ENCODE data around the gene PEX14.
"Not testable (repeated sequence)": the region's sequence is repeated elsewhere in the genome, so short reads cannot be mapped to it uniquely, and the experiment has no call there.

PEX14 gene

GRCh38 chr1:10451287-10451686 lies 23.5 kb upstream of the PEX14 start:
- no peak for DNase-seq

DNA sequence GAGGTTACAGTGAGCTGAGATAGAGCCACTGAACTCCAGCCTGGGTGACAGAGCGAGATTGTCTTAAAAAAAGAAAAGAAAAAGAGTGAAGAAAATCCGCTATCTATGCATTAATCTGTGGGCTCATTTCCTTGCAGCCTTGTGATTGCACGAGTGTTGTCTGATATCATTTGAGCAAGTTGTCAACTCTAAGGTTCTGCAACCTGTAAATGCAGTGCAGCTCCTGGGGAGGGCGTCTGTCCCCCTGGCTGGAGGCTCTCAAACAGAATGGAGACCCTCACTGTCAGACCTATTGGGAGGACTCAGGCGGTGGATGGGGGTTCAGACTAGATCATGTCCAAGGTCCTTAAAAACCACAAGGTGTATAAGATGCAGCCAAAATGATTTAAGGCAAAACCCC lies 18.7 kb upstream of the PEX14 start:
- no peak for DNase-seq

DNA sequence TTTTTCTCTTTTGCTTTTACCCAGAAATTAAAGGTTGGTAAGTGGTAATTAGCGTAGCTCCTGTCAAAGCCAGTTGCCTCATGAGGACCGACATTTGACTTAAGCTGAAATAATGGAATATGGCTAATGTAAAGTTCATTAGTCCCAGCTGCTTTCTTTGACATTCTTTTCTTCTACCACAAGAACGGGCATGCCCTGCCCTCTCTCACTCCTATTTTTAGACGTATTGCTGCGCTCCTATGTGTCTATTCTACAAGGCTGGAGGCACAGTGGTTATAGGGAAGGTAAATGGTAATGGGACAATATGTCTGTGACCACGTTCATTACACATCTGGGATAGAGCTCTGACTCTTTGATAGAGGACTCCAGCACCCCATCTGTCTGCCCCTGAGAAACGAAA lies 18.1 kb upstream of the PEX14 start:
- no peak for DNase-seq

GRCh38 chr1:10457462-10457861 lies 17.3 kb upstream of the PEX14 start:
- DNase-seq: not testable (repeated sequence)

- no peak for DNase-seq
Measured at GRCh38 chr1:10457875-10458274, 16.9 kb upstream of the PEX14 start.

DNA sequence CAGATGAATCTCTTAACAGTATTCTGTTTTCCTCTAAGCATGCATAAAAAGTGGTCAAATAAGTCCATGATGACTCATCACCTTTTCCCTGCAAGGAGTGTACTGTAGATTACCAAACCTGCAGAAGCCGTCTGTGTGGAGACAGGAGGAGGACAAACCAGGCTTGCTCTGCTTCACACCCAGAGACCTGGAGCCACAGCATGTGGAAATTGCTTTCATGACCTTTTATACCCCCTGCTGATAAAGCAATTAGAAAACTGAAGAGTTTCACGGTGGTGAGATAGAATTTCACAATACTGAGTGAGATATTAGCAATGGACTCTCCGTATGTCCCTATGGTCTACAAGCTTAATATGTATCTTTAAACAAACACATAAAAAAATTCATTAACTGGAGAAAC lies 15.6 kb upstream of the PEX14 start:
- no peak for DNase-seq

DNA sequence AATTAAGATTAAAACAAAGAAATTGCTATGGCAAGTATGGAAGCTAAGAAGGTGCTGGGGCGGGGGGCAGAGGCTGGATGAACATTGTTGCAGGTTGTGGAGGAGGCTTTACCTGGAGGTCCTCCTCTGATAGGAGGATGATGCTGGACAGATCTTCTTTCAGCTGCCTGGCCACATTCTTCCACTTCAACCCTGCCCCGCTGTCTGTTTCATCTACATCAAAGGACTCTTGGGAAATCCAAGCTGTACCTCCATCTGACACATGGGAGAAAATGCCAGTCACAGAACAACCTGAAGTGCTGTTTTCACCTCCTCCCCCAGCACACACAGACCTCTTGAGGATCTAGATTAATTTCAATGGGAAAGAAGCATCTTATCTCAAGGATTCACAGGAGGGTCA lies 7.7 kb upstream of the PEX14 start:
- DNase-seq: no peak

- no peak for DNase-seq
Measured at GRCh38 chr1:10470043-10470442, 4.7 kb upstream of the PEX14 start.

DNA sequence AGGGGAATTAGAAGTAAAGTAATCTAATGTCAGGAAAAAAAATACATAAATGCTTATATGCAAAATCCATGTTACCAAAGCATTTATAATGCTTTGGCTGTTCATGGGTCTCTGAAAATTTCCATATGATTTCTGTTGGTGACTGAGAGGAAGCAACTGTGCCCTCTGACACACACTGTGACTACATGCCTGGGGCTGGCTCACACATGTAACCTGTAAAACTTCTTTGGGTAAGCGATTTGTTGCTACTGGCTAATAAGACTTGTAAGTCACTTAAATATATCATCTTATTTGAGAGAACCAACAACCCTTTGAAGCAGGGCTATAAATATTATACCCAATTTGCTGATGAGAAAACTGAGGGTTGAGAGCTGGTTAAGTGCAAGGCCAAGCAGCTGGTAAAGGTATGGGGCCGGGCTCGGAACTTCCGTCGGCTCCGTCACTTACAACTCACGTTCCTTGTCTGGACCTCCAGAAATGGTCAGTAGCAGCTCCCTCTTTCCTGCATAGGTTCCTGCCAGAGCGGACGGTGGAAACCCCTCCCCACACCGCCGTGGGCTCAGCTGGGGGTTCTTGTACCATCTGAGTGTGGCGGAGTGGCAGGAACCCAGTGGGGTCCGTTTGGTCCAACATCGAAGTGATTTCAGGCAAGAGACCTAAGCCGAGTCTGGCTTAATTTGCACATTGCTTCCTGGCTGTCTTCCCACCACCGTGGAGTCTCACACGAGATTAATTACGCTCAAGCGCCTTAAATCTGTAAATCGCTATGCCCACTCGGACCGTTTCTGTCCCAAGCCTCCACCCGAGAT lies 3.1 kb upstream of the PEX14 start:
- no peak for DNase-seq

GRCh38 chr1:10472220-10473144 lies 2.3 kb upstream of the PEX14 start, which contains the start of gene DFFA:
Gene DFFA (minus strand): TSS chr1:10472529. CDS start chr1:10472458, 71 bp downstream.
- peak; percentile 84 for DNase-seq

- no peak for DNase-seq
Measured at GRCh38 chr1:10473145-10473765, 1.5 kb upstream of the PEX14 start.

DNA sequence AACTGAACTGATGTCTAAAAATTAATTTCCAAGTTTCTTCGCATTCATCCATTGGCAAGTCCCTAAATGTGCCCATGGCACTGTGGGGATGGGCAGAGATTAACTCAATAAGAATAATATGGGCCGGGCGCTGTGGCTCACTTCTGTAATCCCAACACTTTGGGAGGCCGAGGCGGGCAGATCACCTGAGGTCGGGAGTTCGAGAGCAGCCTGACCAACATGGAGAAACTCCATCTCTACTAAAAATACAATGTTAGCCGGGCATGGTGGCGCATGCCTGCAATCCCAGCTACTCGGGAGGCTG lies 489 bp upstream of the PEX14 start:
- DNase-seq: not testable (repeated sequence)

GRCh38 chr1:10475510-10475909 lies 760 bp downstream of the PEX14 start:
- DNase-seq: no peak

- DNase-seq: no peak
Measured at GRCh38 chr1:10479296-10479695, 4.5 kb downstream of the PEX14 start.

- DNase-seq: no peak
Measured at GRCh38 chr1:10480614-10481013, 5.9 kb downstream of the PEX14 start.

DNA sequence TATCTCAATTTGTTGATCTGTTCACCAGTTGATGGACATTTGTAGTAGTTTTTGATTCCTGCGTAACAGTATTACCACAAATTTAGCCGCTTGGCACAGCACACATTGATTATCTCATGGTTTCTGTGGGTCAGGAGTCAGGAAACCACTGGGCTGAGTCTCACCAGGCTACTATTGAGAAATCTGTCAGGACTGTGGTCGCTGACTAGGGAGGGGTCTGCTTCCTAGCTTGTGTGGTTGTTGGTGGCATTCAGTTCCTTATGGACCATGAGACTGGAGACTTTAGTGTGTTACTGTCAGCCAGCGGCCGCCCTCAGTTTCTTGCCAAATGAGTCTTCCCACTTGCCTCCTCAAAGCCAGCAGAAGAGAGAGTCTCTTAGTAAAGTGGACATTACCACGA lies 9.8 kb downstream of the PEX14 start:
- no peak for DNase-seq

DNA sequence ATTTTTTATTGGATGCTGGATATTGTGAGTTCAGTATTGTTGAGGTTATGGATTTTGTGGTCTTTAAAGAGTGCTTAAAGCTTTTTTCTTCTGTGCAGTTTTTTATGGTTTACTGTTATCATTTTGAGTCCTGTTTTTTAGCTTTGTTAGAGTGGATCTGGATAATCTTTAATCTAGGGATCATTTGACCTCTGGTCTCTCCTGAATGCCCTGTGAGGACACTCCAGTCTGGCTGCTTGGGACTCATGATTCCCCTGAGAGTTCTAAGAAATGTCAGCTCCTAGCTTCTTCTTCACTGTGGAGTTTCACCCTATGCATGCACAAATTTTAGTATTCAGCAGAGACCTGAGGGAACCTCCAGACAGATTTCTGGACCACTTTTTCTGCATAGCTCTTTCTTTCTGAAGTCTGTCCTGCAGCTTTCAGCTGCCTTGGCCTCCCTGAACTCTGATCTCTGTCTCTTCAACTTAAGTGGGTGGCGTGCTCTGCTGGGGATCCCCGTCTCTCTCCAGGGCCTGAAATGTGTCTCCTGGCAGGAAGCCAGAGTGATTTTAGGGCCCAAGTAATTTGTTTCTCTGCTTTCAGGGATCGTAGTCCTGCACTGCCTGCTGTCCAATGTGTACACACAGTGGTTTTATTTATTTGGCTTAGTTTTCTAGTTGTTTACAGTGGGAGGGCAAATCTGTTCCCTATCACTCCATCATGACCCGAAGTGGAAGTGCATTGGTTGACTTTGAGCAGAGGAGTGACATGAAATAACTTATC lies 14.7 kb downstream of the PEX14 start:
- no peak for DNase-seq

GRCh38 chr1:10490286-10490970 lies 15.7 kb downstream of the PEX14 start:
- no peak for DNase-seq

DNA sequence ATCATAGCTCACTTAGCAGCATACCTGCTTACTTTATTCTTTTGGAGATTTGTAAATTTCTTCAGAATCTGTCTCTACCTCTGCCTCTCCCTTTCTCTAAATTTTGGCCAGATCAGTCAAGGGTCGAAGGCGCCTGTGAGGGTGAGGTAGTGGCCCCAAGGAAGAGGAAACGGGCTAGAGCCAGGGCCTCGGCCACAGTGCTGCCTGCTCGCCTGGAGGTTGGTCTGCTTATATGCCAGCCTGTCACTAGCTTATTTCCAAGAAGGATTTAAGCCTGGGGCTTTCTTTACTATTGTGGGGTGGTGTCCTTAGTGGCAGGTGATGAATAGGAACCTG lies 19.6 kb downstream of the PEX14 start:
- no peak for DNase-seq

DNA sequence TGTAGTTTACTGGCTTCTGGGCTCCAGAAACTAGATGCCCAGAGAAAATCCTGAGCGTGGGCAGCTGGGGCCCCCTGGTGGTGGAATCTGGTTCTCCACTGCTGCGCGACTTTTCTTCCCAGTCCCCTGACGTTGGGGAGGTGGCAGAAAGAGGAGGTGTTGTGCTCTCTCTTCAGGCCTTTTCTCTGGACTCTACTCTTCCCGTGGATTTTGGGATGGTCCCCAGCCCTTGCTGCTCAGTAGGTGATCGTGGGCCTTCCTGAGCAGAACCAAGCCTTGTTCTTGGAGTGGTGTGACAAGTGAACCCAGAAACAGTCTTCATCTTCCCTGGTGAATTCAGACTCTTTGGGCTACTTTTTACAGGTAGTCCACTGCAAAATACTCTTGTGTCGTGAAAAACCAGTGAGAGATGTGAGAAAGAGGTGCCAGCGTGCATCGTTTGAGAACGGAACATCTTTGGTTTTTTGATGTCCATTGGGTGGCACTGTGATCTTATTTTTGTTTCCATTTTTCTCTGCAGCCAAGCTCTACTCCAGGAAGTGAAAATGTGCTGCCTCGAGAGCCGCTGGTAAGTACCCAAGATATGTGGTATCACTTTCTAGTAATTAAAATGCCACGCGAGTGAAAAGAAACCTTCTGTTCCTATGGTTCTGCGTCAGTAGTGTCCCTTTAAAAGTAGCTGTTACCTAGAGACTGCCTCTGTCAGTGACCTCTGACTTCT lies 20.2 kb downstream of the PEX14 start:
- DNase-seq: no peak

DNA sequence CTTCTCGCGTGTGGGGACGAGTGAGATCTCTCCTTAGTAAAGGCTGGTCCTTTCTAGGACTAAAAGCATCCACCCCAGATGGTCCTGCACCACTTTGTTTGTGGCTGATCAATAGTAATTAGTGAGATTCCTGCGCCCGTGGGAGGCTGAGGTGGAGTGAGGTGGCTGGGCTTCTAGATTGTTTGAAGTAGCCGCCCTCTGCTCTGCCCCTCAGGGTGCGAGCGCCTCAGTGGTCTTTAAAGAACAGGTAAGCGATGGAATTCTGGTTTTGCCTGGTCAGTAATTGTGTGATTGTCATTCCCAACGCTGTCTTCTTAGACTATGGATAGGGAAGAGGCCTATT lies 20.7 kb downstream of the PEX14 start:
- no peak for DNase-seq

DNA sequence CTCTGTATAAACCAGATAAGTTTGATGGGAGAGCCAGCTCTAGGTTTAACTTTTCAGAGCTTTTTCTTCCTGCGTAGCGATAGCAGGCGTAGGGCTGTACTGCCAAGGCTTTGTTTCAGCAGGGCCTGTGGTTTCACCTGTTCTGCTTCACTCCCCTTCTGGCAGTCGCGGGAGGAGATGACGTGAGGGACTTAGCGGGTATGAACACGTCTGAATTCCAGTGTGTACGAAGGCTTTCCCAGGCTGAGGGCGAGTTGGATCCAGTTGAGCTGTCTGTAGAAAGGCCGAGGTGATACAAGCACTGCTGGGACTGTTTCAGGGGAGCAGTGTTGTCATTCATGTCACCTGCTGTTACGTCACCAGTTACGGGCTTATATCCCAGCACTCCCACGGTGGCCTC lies 21.2 kb downstream of the PEX14 start:
- no peak for DNase-seq

Data from NCI-H524 treated with DMSO at 0.1 percent for 48 hours (cell line).